GM12873 (cell line): ENCODE measurements around the gene JPH4.

Source experiments
- TF ChIP-seq, protein P1 (sequence below): IDR thresholded peaks from 2 replicates; pipeline ENCODE4 v1.5.1; 2012; ENCODE audit warnings: low read depth, mild to moderate bottlenecking, moderate library complexity, low read length, control low read depth; ENCODE audit not compliant: insufficient read depth; ENCODE audit errors: missing control alignments

The JPH4 gene

DNA sequence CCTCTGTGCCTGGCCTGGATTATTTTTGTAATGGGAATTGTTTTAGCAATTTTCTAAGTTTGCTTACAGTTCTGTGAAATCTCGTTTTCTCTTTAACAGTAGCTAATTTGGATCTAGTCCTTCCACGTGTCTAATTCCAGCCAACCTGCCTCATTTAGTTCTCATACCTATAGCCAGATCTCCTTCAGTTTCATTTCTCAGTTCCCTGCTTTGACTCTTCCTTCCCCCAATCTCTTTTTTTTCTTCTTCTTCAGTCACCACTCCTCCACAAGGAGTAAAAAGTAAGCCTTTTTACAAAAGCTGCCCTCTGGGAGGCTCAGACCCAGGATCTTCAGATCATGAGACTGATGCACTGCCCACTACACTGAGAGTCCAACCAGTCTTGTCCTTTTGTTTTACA lies 21.1 kb downstream of the JPH4 start:
- TF ChIP-seq, protein P1, sequence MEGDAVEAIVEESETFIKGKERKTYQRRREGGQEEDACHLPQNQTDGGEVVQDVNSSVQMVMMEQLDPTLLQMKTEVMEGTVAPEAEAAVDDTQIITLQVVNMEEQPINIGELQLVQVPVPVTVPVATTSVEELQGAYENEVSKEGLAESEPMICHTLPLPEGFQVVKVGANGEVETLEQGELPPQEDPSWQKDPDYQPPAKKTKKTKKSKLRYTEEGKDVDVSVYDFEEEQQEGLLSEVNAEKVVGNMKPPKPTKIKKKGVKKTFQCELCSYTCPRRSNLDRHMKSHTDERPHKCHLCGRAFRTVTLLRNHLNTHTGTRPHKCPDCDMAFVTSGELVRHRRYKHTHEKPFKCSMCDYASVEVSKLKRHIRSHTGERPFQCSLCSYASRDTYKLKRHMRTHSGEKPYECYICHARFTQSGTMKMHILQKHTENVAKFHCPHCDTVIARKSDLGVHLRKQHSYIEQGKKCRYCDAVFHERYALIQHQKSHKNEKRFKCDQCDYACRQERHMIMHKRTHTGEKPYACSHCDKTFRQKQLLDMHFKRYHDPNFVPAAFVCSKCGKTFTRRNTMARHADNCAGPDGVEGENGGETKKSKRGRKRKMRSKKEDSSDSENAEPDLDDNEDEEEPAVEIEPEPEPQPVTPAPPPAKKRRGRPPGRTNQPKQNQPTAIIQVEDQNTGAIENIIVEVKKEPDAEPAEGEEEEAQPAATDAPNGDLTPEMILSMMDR: no peak

DNA sequence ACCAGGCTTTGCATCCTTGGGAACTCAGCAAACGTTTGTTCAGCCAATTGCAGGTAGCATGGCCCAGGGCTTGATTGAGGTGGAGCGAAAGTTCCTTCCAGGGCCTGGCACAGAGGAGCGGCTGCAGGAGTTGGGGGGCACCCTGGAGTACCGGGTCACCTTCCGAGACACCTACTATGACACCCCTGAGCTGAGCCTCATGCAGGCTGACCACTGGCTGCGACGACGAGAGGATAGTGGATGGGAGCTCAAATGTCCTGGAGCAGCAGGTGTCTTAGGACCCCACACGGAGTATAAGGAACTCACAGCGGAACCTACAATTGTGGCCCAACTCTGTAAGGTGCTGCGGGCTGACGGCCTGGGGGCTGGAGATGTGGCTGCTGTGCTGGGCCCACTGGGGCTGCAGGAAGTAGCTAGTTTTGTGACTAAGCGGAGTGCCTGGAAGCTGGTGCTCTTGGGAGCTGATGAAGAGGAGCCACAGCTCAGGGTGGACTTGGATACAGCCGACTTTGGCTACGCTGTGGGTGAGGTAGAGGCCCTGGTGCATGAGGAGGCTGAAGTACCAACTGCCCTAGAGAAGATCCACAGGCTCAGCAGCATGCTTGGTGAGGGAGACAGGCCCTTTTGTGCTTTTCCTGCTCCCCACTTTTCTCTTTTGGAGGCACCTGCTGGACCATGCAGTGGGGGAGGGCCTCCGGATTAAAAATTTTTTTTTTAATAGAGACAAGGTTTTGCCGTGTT lies 21.7 kb downstream of the JPH4 start:
- TF ChIP-seq, protein P1: no peak

GRCh38 chr14:23555882-23556699 lies 22.5 kb downstream of the JPH4 start, which contains the start of gene THTPA:
THTPA (plus strand) TSS chr14:23556271; CDS start chr14:23556758, 487 bp downstream.
- TF ChIP-seq, protein P1: no peak

- TF ChIP-seq, protein P1: no peak
Observed at GRCh38 chr14:23555533-23555881, 23.1 kb downstream of the JPH4 start.

GRCh38 chr14:23551266-23552028 lies 27.1 kb downstream of the JPH4 start, which contains the start of gene ZFHX2:
ZFHX2 (minus strand) TSS chr14:23551765; CDS start chr14:23535325, 16,440 bp downstream.
- TF ChIP-seq, protein P1: no peak

- TF ChIP-seq, protein P1: no peak
Observed at GRCh38 chr14:23550812-23551265, 27.8 kb downstream of the JPH4 start.

GRCh38 chr14:23550131-23550811 lies 28.3 kb downstream of the JPH4 start:
- TF ChIP-seq, protein P1: no peak
